ENCODE data around the gene GNE.

Gene GNE

DNA sequence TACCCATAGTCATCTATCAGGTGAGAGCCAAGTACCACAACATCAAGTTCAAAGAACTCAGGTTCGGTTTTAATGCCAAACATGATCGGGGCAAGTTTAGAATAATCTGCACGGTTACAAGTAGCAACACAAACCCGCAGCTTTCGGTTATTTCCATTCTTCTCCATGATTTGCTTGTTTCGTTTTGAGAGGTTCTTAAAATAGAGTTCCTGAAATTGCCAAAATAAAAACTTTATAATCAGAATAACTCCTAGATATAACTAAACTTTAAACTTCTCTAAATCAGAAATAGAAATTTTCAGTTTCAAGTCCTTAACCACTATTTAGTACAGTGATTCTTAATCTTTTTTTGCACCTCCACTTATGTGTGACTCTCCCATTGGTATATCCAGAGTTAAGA, 9.1 kb downstream of the GNE start:
- TF ChIP-seq, protein P1, sequence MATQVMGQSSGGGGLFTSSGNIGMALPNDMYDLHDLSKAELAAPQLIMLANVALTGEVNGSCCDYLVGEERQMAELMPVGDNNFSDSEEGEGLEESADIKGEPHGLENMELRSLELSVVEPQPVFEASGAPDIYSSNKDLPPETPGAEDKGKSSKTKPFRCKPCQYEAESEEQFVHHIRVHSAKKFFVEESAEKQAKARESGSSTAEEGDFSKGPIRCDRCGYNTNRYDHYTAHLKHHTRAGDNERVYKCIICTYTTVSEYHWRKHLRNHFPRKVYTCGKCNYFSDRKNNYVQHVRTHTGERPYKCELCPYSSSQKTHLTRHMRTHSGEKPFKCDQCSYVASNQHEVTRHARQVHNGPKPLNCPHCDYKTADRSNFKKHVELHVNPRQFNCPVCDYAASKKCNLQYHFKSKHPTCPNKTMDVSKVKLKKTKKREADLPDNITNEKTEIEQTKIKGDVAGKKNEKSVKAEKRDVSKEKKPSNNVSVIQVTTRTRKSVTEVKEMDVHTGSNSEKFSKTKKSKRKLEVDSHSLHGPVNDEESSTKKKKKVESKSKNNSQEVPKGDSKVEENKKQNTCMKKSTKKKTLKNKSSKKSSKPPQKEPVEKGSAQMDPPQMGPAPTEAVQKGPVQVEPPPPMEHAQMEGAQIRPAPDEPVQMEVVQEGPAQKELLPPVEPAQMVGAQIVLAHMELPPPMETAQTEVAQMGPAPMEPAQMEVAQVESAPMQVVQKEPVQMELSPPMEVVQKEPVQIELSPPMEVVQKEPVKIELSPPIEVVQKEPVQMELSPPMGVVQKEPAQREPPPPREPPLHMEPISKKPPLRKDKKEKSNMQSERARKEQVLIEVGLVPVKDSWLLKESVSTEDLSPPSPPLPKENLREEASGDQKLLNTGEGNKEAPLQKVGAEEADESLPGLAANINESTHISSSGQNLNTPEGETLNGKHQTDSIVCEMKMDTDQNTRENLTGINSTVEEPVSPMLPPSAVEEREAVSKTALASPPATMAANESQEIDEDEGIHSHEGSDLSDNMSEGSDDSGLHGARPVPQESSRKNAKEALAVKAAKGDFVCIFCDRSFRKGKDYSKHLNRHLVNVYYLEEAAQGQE (IDR thresholded peaks at IDR 0.05; ENCODE audit: insufficient read depth in 1 of 2, low read depth in 2 of 2, low read length in 2 of 2), result no peak
- TF ChIP-seq FOXP2 (optimal IDR thresholded peaks at IDR 0.05; ENCODE audit: borderline replicate concordance, extremely low read depth, extremely low read length, insufficient read depth) (no peak), SIN3A (IDR thresholded peaks at IDR 0.05; ENCODE audit: borderline replicate concordance, insufficient read depth, low read length) (no peak), POLR2AphosphoS5 (IDR thresholded peaks at IDR 0.05; ENCODE audit: low read depth, low read length) (no peak), TAF1 (IDR thresholded peaks at IDR 0.05; ENCODE audit: borderline replicate concordance, insufficient read depth, low read length) (no peak)

- TF ChIP-seq, protein P1 (IDR thresholded peaks at IDR 0.05; ENCODE audit: insufficient read depth in 1 of 2, low read depth in 2 of 2, low read length in 2 of 2), result no peak
- no peak for TF ChIP-seq TAF1 (IDR thresholded peaks at IDR 0.05; ENCODE audit: borderline replicate concordance, insufficient read depth, low read length)
- TF ChIP-seq POLR2AphosphoS5 (IDR thresholded peaks at IDR 0.05; ENCODE audit: low read depth, low read length), result no peak
- no peak for TF ChIP-seq SIN3A (IDR thresholded peaks at IDR 0.05; ENCODE audit: borderline replicate concordance, insufficient read depth, low read length)
- TF ChIP-seq FOXP2 (optimal IDR thresholded peaks at IDR 0.05; ENCODE audit: borderline replicate concordance, extremely low read depth, extremely low read length, insufficient read depth), result no peak
Measured at GRCh38 chr9:36247356-36247755, 10.9 kb downstream of the GNE start.

- TF ChIP-seq, protein P1 (IDR thresholded peaks at IDR 0.05; ENCODE audit: insufficient read depth in 1 of 2, low read depth in 2 of 2, low read length in 2 of 2), result no peak
- TF ChIP-seq SIN3A (IDR thresholded peaks at IDR 0.05; ENCODE audit: borderline replicate concordance, insufficient read depth, low read length) (no peak), TAF1 (IDR thresholded peaks at IDR 0.05; ENCODE audit: borderline replicate concordance, insufficient read depth, low read length) (no peak), POLR2AphosphoS5 (IDR thresholded peaks at IDR 0.05; ENCODE audit: low read depth, low read length) (no peak), FOXP2 (optimal IDR thresholded peaks at IDR 0.05; ENCODE audit: borderline replicate concordance, extremely low read depth, extremely low read length, insufficient read depth) (no peak)
Measured at GRCh38 chr9:36245906-36246305, 12.3 kb downstream of the GNE start.

- TF ChIP-seq, protein P1 (IDR thresholded peaks at IDR 0.05; ENCODE audit: insufficient read depth in 1 of 2, low read depth in 2 of 2, low read length in 2 of 2), result no peak
- TF ChIP-seq TAF1 (IDR thresholded peaks at IDR 0.05; ENCODE audit: borderline replicate concordance, insufficient read depth, low read length), result no peak
- TF ChIP-seq FOXP2 (optimal IDR thresholded peaks at IDR 0.05; ENCODE audit: borderline replicate concordance, extremely low read depth, extremely low read length, insufficient read depth), result no peak
- no peak for TF ChIP-seq SIN3A (IDR thresholded peaks at IDR 0.05; ENCODE audit: borderline replicate concordance, insufficient read depth, low read length)
- TF ChIP-seq POLR2AphosphoS5 (IDR thresholded peaks at IDR 0.05; ENCODE audit: low read depth, low read length), result no peak
Measured at GRCh38 chr9:36237230-36237629, 21.0 kb downstream of the GNE start.

GRCh38 chr9:36222449-36222848, 35.8 kb downstream of the GNE start:
- no peak for TF ChIP-seq POLR2AphosphoS5 (IDR thresholded peaks at IDR 0.05; ENCODE audit: low read depth, low read length)

Measured in PFSK-1 (cell line).